Suprapubic skin (tissue), 3 donors: ENCODE data around the gene SHANK3.

Experiments used
- POLR2A ChIP-seq, 2 donors: fragments of 450-650 bp; IDR thresholded peaks; one replicate each; pipeline ENCODE4 v1.6.1; 2017; ENCODE audit warnings: antibody characterized with exemption in 2 of 2, mild to moderate bottlenecking in 2 of 2, moderate library complexity in 2 of 2
- TF ChIP-seq, protein P1 (sequence below), 2 donors: fragments of 200-600 bp in 1 of 2; fragments of 450-650 bp in 1 of 2; sonication (generic) in 1 of 2; IDR thresholded peaks; one replicate each; pipeline ENCODE4 v1.5.1; 2016 to 2019; ENCODE audit warnings: antibody characterized with exemption in 2 of 2, mild to moderate bottlenecking in 1 of 2, moderate library complexity in 1 of 2

DNA sequence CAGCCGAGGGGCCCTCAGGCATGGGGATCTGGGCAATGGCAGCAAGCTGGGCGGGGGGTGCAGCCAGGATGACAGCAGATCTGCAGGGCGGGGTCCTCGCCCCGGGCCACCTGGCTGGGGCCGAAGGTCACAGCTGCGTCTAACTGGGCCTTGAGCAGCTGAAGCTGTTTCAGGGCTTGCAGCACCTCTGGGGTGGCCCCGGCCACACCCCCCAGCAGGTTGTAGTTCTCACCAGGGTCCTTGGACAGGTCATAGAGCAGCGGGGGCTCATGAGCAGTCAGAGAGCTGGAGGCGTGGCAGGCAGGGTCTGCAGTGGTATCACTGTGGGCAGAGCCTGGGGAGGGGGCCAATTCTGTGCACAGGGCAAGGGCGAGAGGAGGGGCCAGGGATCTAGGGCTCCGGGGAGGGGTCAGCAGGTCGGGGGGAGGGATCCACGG is 47.5 kb upstream of the SHANK3 start:
- TF ChIP-seq, protein P1, sequence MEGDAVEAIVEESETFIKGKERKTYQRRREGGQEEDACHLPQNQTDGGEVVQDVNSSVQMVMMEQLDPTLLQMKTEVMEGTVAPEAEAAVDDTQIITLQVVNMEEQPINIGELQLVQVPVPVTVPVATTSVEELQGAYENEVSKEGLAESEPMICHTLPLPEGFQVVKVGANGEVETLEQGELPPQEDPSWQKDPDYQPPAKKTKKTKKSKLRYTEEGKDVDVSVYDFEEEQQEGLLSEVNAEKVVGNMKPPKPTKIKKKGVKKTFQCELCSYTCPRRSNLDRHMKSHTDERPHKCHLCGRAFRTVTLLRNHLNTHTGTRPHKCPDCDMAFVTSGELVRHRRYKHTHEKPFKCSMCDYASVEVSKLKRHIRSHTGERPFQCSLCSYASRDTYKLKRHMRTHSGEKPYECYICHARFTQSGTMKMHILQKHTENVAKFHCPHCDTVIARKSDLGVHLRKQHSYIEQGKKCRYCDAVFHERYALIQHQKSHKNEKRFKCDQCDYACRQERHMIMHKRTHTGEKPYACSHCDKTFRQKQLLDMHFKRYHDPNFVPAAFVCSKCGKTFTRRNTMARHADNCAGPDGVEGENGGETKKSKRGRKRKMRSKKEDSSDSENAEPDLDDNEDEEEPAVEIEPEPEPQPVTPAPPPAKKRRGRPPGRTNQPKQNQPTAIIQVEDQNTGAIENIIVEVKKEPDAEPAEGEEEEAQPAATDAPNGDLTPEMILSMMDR (IDR thresholded peaks at IDR 0.05), result no peak
- TF ChIP-seq POLR2A (IDR thresholded peaks at IDR 0.05), result no peak
